Caco-2 (cell line): Measurements from ENCODE around the gene RMRP. TPM values are rescaled to one million over a fixed set of nuclear protein-coding genes. Genes with fewer than 3 reads are reported as not detected.

Experiments used
- BruUV-seq: library from RNA; stranded (reverse); fragments of 400-500 nt; replicated peaks from 2 replicates; lab custom pipeline; 2021; lab: Mats Ljungman, UMichigan
- CTCF ChIA-PET: fragments of 300-600 bp; sonication (Branson Sonifier 250); formaldehyde crosslinking; loops from one replicate; lab custom pipeline; 2022; ENCODE audit warnings: antibody characterized with exemption; lab: Charles Lee
- POLR2A ChIA-PET: fragments of 300-600 bp; sonication (Branson Sonifier 250); formaldehyde crosslinking; loops from one replicate; lab custom pipeline; 2022; ENCODE audit warnings: antibody characterized with exemption; lab: Charles Lee
- DNase-seq, 2 experiments: peaks; one replicate each; pipeline versions ENCODE4 v3.0.0 to v3.0.0-alpha.2; 2020 to 2022
- H3K27me3 ChIP-seq: replicated peaks from 2 replicates; pipeline ENCODE4 v1.6.0; 2011; ENCODE audit warnings: low read length; ENCODE audit not compliant: control insufficient read depth, insufficient read depth
- H3K36me3 ChIP-seq: 2 replicates; pipeline ENCODE4 v1.5.1; 2011; ENCODE audit warnings: low read length; ENCODE audit not compliant: control insufficient read depth, insufficient read depth
- H3K4me1 ChIP-seq: fragments of 250-450 bp; sonication (Bioruptor Pico); 2 replicates; pipeline ENCODE4 v1.5.1; 2020; ENCODE audit warnings: mild to moderate bottlenecking
- H3K4me3 ChIP-seq: 2 replicates; pipeline ENCODE4 v1.5.1; 2011; ENCODE audit warnings: low read depth, mild to moderate bottlenecking, control low read depth, low read length
- H3K9me3 ChIP-seq: fragments of 250-450 bp; sonication (Bioruptor Pico); 2 replicates; pipeline ENCODE4 v1.5.1; 2020; ENCODE audit warnings: mild to moderate bottlenecking, moderate library complexity
- H3K27ac Mint-ChIP-seq: one replicate; pipeline ENCODE4 v1.8.0; 2022; ENCODE audit warnings: mixed read lengths; ENCODE audit not compliant: unreplicated experiment
- H3K27me3 Mint-ChIP-seq: one replicate; pipeline ENCODE4 v1.8.0; 2022; ENCODE audit warnings: mixed read lengths; ENCODE audit not compliant: insufficient read depth, unreplicated experiment
- H3K36me3 Mint-ChIP-seq: one replicate; pipeline ENCODE4 v1.8.0; 2022; ENCODE audit warnings: mild to moderate bottlenecking, mixed read lengths; ENCODE audit not compliant: insufficient read depth, unreplicated experiment
- H3K4me1 Mint-ChIP-seq: one replicate; pipeline ENCODE4 v1.8.0; 2022; ENCODE audit warnings: low read depth, mixed read lengths; ENCODE audit not compliant: unreplicated experiment
- H3K4me3 Mint-ChIP-seq: one replicate; pipeline ENCODE4 v1.8.0; 2022; ENCODE audit warnings: mild to moderate bottlenecking, moderate library complexity, mixed read lengths; ENCODE audit not compliant: unreplicated experiment
- H3K9me3 Mint-ChIP-seq: one replicate; pipeline ENCODE4 v1.8.0; 2022; ENCODE audit warnings: mixed read lengths; ENCODE audit not compliant: unreplicated experiment
- intact Hi-C: fragments of 100-400 bp; cut with micrococcal nuclease; formaldehyde crosslinking; loops from one replicate; pipeline ENCODE4 v1.10.0; 2022; ENCODE audit not compliant: unreplicated experiment
- total RNA-seq: library from RNA; stranded (reverse); gene quantifications from 2 replicates; pipeline ENCODE4 v1.2.3, GENCODE V29; 2022
- TF ChIP-seq, protein P1 (sequence below), 2 experiments: fragments of 200-600 bp in 1 of 2; IDR thresholded peaks; 1 replicate in 1 of 2; 2 replicates in 1 of 2; pipeline versions ENCODE4 v1.5.1 to v1.8.0; 2011 to 2022; ENCODE audit warnings: antibody characterized with exemption in 1 of 2, control low read depth in 1 of 2, inconsistent platforms in 1 of 2, low read depth in 1 of 2, low read length in 1 of 2, mild to moderate bottlenecking in 1 of 2, moderate library complexity in 1 of 2; ENCODE audit not compliant: insufficient read depth in 1 of 2, severe bottlenecking in 1 of 2, unreplicated experiment in 1 of 2

RMRP gene
- total RNA-seq, 1 experiment from 2014 or later: 10,161 TPM

GRCh38 chr9:35687306-35687705, 29.5 kb upstream of the RMRP start:
- H3K27ac Mint-ChIP-seq: no peak overlapping the region
- BruUV-seq: no TSS peak
- intact Hi-C loops: no loop called here
- POLR2A ChIA-PET: interaction anchor here (0.6 kb wide), 1 partner anchor 61 kb away, joined by 3 read pairs; no protein-coding TSS in a partner anchor
- TF ChIP-seq, protein P1, sequence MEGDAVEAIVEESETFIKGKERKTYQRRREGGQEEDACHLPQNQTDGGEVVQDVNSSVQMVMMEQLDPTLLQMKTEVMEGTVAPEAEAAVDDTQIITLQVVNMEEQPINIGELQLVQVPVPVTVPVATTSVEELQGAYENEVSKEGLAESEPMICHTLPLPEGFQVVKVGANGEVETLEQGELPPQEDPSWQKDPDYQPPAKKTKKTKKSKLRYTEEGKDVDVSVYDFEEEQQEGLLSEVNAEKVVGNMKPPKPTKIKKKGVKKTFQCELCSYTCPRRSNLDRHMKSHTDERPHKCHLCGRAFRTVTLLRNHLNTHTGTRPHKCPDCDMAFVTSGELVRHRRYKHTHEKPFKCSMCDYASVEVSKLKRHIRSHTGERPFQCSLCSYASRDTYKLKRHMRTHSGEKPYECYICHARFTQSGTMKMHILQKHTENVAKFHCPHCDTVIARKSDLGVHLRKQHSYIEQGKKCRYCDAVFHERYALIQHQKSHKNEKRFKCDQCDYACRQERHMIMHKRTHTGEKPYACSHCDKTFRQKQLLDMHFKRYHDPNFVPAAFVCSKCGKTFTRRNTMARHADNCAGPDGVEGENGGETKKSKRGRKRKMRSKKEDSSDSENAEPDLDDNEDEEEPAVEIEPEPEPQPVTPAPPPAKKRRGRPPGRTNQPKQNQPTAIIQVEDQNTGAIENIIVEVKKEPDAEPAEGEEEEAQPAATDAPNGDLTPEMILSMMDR (IDR thresholded peaks at IDR 0.05; ENCODE audit: insufficient read depth in 1 of 2, low read depth in 1 of 2, low read length in 1 of 2, severe bottlenecking in 1 of 2, unreplicated experiment in 1 of 2): no peak
- H3K4me1 Mint-ChIP-seq: peaks cover 8% of the 10 kb centered on the region
- H3K4me3 ChIP-seq: no peak overlapping the region
- peaks cover 14% of the 10 kb centered on the region for H3K36me3 Mint-ChIP-seq
- no peaks in the 10 kb centered on the region for H3K36me3 ChIP-seq
- H3K27me3 Mint-ChIP-seq: no peaks in the 10 kb centered on the region
- H3K27me3 ChIP-seq: no peaks in the 10 kb centered on the region
- CTCF ChIA-PET: no interaction called here
- no peaks in the 10 kb centered on the region for H3K9me3 ChIP-seq
- H3K4me1 ChIP-seq: peaks cover 25% of the 10 kb centered on the region
- no peak overlapping the region for H3K4me3 Mint-ChIP-seq
- no peaks in the 10 kb centered on the region for H3K9me3 Mint-ChIP-seq
- DNase-seq: no peak

GRCh38 chr9:35686222-35687203, 28.7 kb upstream of the RMRP start:
- H3K4me3 ChIP-seq: no peak overlapping the region
- CTCF ChIA-PET: no interaction called here
- Mint-ChIP-seq H3K9me3 (no peaks in the 10 kb centered on the region), H3K36me3 (peaks cover 13% of the 10 kb centered on the region), H3K27me3 (no peaks in the 10 kb centered on the region), H3K4me1 (peaks cover 8% of the 10 kb centered on the region), H3K27ac (no peak overlapping the region), H3K4me3 (no peak overlapping the region)
- POLR2A ChIA-PET: interaction anchor here (0.6 kb wide), 1 partner anchor 124 kb away, joined by 3 read pairs; no protein-coding TSS in a partner anchor
- intact Hi-C loops: no loop called here
- no peaks in the 10 kb centered on the region for H3K36me3 ChIP-seq
- H3K9me3 ChIP-seq: no peaks in the 10 kb centered on the region
- no peak for DNase-seq
- TF ChIP-seq, protein P1 (IDR thresholded peaks at IDR 0.05; ENCODE audit: insufficient read depth in 1 of 2, low read depth in 1 of 2, low read length in 1 of 2, severe bottlenecking in 1 of 2, unreplicated experiment in 1 of 2): no peak
- H3K27me3 ChIP-seq: no peaks in the 10 kb centered on the region
- H3K4me1 ChIP-seq: peaks cover 25% of the 10 kb centered on the region
- BruUV-seq: no TSS peak

DNA sequence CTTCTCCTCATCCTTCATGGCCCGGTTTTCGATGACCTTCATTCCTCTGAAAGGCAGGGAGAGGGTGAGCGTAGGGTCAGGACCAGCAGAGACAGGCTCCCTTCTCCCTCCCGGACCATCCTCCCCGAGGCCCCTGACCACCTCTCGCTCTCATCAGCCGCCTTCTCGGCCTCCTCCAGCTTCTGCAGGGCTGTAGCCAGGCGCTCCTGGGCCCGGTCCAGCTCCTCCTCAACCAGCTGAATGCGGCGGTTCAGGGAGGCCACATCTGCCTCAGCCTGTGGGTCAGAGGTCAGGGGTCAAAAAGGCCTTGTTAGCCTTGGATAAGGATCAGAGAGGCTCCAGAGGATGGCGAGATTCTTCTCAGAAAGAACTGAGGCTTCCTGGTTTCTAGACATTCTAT, 27.7 kb upstream of the RMRP start:
- peaks cover 14% of the 10 kb centered on the region for H3K4me1 Mint-ChIP-seq
- CTCF ChIA-PET: no interaction called here
- H3K4me1 ChIP-seq: peaks cover 22% of the 10 kb centered on the region
- intact Hi-C loops: no loop called here
- H3K9me3 Mint-ChIP-seq: no peaks in the 10 kb centered on the region
- no peak overlapping the region for H3K27ac Mint-ChIP-seq
- H3K9me3 ChIP-seq: no peaks in the 10 kb centered on the region
- TF ChIP-seq, protein P1 (IDR thresholded peaks at IDR 0.05; ENCODE audit: insufficient read depth in 1 of 2, low read depth in 1 of 2, low read length in 1 of 2, severe bottlenecking in 1 of 2, unreplicated experiment in 1 of 2): no peak
- H3K36me3 ChIP-seq: no peaks in the 10 kb centered on the region
- H3K27me3 ChIP-seq: no peaks in the 10 kb centered on the region
- no peak for DNase-seq
- peaks cover 6% of the 10 kb centered on the region for H3K36me3 Mint-ChIP-seq
- POLR2A ChIA-PET: interaction anchor here (1.2 kb wide), 1 partner anchor 28 kb away, joined by 5 read pairs; the partner anchor contains the start of genes CCDC107 and RMRP
- no peak overlapping the region for H3K4me3 ChIP-seq
- H3K27me3 Mint-ChIP-seq: no peaks in the 10 kb centered on the region
- no TSS peak for BruUV-seq
- no peak overlapping the region for H3K4me3 Mint-ChIP-seq
